ENCODE data around the gene ARID3A. TPM values are rescaled to one million over a fixed set of nuclear protein-coding genes. Genes with fewer than 3 reads are reported as not detected.
"Not testable (repeated sequence)": the region's sequence is repeated elsewhere in the genome, so short reads cannot be mapped to it uniquely, and the experiment has no call there.

ARID3A gene
- total and polyA plus RNA-seq, 4 donors: 7.7 to 29.7 (median 19.8) TPM

DNA sequence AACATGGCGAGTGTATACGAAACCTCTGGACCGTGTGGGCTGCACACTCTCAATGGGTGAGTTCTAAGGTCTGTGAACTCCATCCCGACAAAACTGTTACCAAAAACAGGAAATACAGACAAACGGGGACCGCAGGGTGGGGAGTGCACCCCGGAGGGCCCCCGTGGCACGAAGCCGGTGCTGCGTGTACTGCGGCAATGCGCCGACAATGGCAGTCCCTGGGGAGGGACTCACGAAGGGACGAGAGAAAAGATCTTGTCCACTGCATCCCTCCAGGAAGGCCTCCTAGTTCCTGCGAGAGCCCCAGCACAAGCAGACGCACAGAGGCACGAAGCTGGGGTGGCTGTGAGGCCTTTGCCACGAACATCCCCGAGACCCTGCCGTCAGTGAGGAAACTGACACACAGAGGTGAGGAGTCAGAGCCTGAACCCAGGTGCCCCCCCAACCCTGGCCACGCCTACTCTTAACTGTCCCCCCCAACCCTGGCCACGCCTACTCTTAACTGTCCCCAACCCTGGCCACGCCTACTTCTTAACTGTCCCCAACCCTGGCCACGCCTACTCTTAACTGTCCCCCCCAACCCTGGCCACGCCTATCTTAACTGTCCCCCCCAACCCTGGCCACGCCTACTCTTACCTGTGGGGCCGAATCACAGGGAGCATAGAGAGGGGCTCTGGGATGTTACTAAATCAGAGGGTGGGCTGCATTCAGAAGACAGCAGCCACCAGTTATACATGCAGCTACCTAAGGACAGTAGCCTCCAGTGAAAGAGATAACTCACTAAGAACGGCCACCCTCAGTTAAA, 37.1 kb upstream of the ARID3A start:
- peaks cover 0 to 6% (median 0%) of the 10 kb centered on the region in 5 donors for H3K4me1 ChIP-seq (ENCODE audit: control insufficient read depth in 5 of 5, insufficient read depth in 5 of 5, low read length in 5 of 5)
- peaks cover 0 to 51% (median 23%) of the 10 kb centered on the region in 4 donors for H3K36me3 ChIP-seq (ENCODE audit: control insufficient read depth in 4 of 4, insufficient read depth in 4 of 4, low read length in 4 of 4)
- 89% methylated on average over 30 of the region's 30 CpGs for WGBS, 2 donors
- TF ChIP-seq, protein P1, sequence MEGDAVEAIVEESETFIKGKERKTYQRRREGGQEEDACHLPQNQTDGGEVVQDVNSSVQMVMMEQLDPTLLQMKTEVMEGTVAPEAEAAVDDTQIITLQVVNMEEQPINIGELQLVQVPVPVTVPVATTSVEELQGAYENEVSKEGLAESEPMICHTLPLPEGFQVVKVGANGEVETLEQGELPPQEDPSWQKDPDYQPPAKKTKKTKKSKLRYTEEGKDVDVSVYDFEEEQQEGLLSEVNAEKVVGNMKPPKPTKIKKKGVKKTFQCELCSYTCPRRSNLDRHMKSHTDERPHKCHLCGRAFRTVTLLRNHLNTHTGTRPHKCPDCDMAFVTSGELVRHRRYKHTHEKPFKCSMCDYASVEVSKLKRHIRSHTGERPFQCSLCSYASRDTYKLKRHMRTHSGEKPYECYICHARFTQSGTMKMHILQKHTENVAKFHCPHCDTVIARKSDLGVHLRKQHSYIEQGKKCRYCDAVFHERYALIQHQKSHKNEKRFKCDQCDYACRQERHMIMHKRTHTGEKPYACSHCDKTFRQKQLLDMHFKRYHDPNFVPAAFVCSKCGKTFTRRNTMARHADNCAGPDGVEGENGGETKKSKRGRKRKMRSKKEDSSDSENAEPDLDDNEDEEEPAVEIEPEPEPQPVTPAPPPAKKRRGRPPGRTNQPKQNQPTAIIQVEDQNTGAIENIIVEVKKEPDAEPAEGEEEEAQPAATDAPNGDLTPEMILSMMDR (IDR thresholded peaks at IDR 0.05; ENCODE audit: control extremely low read depth, extremely low read depth): no peak
- ATAC-seq (ENCODE audit: insufficient read depth, low FRiP score): no peak
- no peak overlapping the region for H3K4me3 ChIP-seq
- no peak for DNase-seq
- no peak overlapping the region for H3K9ac ChIP-seq (ENCODE audit: insufficient read depth in 1 of 2, low read length in 2 of 2)
- H3K27me3 ChIP-seq (ENCODE audit: control insufficient read depth in 3 of 3, insufficient read depth in 3 of 3, low read length in 2 of 3): no peaks in the 10 kb centered on the region
- no peaks in the 10 kb centered on the region for H3K9me3 ChIP-seq (ENCODE audit: control insufficient read depth in 4 of 4, insufficient read depth in 3 of 4, low read length in 3 of 4)
- H3K27ac ChIP-seq (ENCODE audit: low read depth in 1 of 2, low read length in 1 of 2): no peak overlapping the region

DNA sequence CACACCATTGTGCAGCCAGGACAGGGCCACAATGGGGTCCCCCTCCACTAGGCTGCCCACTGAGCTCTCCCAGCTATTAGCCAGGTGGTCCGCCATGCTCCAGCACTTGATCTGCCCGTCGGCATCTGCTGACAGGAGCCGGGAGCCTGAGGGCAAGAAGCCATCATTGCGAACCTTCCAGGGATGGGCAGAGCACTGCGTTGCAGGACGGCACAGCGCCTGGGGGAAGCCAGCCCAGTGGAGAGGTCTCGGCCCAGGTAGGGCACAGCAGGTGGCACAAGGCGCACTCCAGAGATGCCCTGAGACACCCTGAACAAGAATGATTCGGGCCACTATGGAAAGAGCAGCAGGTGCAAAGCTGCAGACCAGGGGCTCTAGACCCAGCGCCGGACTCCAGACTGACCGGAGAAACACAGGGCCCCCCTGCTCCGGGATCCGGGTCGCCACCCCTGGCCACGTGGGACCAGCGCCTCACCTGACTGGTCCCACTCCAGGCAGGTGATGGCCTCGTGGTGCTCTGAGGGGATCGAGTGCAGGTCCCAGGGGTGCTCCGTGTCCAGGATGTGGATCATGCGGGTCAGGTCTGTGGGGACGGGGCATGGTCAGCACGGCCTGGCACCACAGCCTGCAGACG, 36.1 kb upstream of the ARID3A start:
- no peaks in the 10 kb centered on the region for H3K27me3 ChIP-seq (ENCODE audit: control insufficient read depth in 3 of 3, insufficient read depth in 3 of 3, low read length in 2 of 3)
- H3K36me3 ChIP-seq (ENCODE audit: control insufficient read depth in 4 of 4, insufficient read depth in 4 of 4, low read length in 4 of 4): peaks cover 0 to 41% (median 19%) of the 10 kb centered on the region in 4 donors
- whole genome bisulfite sequencing, 2 donors: 95 to 96% methylated on average over 26 of the region's 26 CpGs

DNA sequence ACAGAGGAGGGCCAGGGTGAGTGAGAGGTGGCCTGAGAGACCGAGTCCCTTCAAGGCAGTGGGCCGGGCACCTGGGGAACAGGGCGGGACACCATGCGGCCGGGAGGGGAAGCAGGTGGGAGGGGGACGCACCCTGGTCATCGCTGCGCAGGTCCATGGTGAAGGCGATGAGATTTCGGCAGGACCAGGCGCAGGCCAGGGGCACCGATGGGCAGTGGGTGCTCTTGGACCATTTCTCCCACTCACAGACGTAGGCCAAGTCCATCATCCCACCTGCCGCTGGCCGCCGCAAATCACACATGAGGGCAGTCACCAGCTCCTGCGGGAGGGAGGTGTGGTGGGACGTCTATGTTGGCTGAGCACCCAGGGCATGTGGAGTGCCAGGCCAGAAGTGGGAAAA, 35.0 kb upstream of the ARID3A start:
- Histone ChIP-seq H3K27me3 (ENCODE audit: control insufficient read depth in 3 of 3, insufficient read depth in 3 of 3, low read length in 2 of 3) (no peaks in the 10 kb centered on the region), H3K36me3 (ENCODE audit: control insufficient read depth in 4 of 4, insufficient read depth in 4 of 4, low read length in 4 of 4) (peaks cover 0 to 30% (median 14%) of the 10 kb centered on the region in 4 donors), H3K9me3 (ENCODE audit: control insufficient read depth in 4 of 4, insufficient read depth in 3 of 4, low read length in 3 of 4) (no peaks in the 10 kb centered on the region), H3K4me3 (no peak overlapping the region), H3K27ac (ENCODE audit: low read depth in 1 of 2, low read length in 1 of 2) (no peak overlapping the region), H3K9ac (ENCODE audit: insufficient read depth in 1 of 2, low read length in 2 of 2) (no peak overlapping the region), H3K4me1 (ENCODE audit: control insufficient read depth in 5 of 5, insufficient read depth in 5 of 5, low read length in 5 of 5) (peaks cover 0 to 6% (median 0%) of the 10 kb centered on the region in 5 donors)
- ATAC-seq (ENCODE audit: insufficient read depth, low FRiP score) (no peak), DNase-seq (no peak)
- 90 to 91% methylated on average over 18 of the region's 18 CpGs for WGBS, 2 donors
- TF ChIP-seq, protein P1 (IDR thresholded peaks at IDR 0.05; ENCODE audit: control extremely low read depth, extremely low read depth): no peak

More for the DNA sequence above, 36.1 kb upstream of the ARID3A start:
- no peak overlapping the region for H3K9ac ChIP-seq (ENCODE audit: insufficient read depth in 1 of 2, low read length in 2 of 2)
- peaks cover 0 to 6% (median 0%) of the 10 kb centered on the region in 5 donors for H3K4me1 ChIP-seq (ENCODE audit: control insufficient read depth in 5 of 5, insufficient read depth in 5 of 5, low read length in 5 of 5)
- H3K9me3 ChIP-seq (ENCODE audit: control insufficient read depth in 4 of 4, insufficient read depth in 3 of 4, low read length in 3 of 4): no peaks in the 10 kb centered on the region
- no peak overlapping the region for H3K27ac ChIP-seq (ENCODE audit: low read depth in 1 of 2, low read length in 1 of 2)
- no peak overlapping the region for H3K4me3 ChIP-seq
- TF ChIP-seq, protein P1 (IDR thresholded peaks at IDR 0.05; ENCODE audit: control extremely low read depth, extremely low read depth): no peak
- DNase-seq (no peak), ATAC-seq (ENCODE audit: insufficient read depth, low FRiP score) (no peak)

DNA sequence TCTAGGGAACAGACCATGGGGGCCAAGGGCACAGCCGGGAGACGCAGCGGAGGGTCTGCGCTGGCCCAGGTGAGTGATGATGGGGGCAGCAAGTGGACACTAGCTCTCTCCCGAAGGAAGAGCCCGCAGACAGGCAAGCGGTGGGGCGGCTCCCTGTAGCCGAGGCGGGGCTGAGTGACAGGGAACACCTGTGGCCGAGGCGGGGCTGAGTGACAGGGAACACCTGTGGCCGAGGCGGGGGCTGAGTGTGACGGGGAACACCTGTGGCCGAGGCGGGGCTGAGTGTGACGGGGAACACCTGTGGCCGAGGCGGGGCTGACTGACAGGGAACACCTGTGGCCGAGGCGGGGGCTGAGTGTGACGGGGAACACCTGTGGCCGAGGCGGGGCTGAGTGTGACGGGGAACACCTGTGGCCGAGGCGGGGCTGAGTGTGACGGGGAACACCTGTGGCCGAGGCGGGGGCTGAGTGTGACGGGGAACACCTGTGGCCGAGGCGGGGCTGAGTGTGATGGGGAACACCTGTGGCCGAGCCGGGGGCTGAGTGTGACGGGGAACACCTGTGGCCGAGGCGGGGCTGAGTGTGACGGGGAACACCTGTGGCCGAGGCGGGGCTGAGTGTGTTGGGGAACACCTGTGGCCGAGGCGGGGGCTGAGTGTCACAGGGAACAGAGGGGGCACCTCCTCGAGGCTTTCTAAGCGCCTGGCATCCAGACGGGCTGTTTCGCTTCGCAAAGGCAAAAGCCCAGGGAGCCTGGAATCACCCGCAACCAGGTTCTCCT, 34.2 kb upstream of the ARID3A start:
- DNase-seq; H3K4me1 ChIP-seq (ENCODE audit: control insufficient read depth in 5 of 5, insufficient read depth in 5 of 5, low read length in 5 of 5); H3K9me3 ChIP-seq (ENCODE audit: control insufficient read depth in 4 of 4, insufficient read depth in 3 of 4, low read length in 3 of 4); H3K4me3 ChIP-seq; H3K27me3 ChIP-seq (ENCODE audit: control insufficient read depth in 3 of 3, insufficient read depth in 3 of 3, low read length in 2 of 3); ATAC-seq (ENCODE audit: insufficient read depth, low FRiP score): not testable (repeated sequence)
- 56 to 79% methylated on average over 41 to 50 of the region's 50 CpGs for WGBS, 2 donors
- peaks cover 0 to 23% (median 12%) of the 10 kb centered on the region in 4 donors for H3K36me3 ChIP-seq (ENCODE audit: control insufficient read depth in 4 of 4, insufficient read depth in 4 of 4, low read length in 4 of 4)
- H3K27ac ChIP-seq (ENCODE audit: low read depth in 1 of 2, low read length in 1 of 2): peak overlapping the region in 1 of 2 donors; percentile 37
- H3K9ac ChIP-seq (ENCODE audit: insufficient read depth in 1 of 2, low read length in 2 of 2): peak overlapping the region; percentile 63 to 72

Measured in lung (tissue), 12 donors.